GM19452 (cell line): ENCODE data around the gene PIP5K1B.

Source experiments
- ATAC-seq: cut with Tn5 transposase; IDR thresholded peaks from one replicate; pipeline ENCODE4 v1.9.1; 2021; ENCODE audit not compliant: unreplicated experiment

Gene PIP5K1B

DNA sequence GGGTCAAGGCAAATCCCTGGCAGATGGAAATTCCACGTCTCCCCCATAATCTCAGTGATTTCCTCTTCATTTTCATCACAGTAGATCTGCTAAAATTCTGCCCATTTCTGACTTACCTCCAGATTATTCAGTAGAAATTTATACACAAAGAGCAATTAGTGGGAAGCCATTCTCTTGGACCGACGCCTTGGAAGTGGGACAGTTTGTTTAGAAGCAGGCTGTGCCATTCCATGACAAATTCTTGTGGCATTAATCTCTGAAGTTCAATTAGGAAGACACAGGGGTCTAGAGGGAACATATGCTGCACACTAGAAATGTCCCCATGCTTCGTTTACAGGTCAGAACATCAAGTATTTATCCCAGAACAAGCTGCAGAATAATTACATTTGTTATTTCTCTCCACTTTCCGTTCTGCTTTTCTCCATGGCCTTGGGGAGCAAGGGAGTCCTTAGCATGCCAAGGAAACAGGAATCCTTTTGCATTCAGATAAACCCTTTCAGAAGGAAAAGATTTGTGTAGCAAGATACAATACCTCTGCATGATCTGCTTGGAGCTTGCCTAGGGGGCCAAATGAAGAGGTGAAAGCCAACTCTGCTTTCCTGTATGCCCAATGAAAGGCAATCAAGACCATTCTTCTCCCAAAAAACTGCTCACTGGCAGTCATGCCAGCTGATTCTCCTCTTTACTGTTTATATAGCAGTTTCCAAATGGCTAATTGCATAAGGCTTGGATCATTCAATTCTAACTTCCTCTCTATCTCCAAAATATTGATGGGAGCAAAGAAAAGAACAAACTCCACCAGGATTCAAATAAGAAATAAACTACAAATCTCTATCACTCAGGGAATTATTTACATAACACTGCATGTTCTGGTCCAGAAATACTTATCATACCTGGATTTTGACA, 311.4 kb downstream of the PIP5K1B start:
- no peak for ATAC-seq

DNA sequence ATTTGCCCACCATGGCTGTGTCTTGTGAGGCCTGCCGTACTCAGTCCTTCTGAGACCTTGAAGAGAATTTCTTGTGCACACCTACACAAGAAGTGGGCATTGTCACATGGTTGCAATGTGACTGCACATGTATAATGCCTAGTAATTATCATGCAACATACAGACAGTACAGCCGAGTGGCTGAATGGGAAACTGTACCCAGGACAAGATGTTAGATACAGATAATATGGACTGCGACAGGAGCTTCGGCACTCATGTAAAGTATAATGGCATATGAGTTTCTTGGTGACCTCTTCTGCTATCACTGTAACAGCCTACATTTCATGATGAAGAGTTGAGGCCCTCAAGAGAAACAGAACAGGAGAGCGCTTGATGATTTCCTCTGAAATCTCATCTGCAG, 313.7 kb downstream of the PIP5K1B start:
- ATAC-seq: no peak

DNA sequence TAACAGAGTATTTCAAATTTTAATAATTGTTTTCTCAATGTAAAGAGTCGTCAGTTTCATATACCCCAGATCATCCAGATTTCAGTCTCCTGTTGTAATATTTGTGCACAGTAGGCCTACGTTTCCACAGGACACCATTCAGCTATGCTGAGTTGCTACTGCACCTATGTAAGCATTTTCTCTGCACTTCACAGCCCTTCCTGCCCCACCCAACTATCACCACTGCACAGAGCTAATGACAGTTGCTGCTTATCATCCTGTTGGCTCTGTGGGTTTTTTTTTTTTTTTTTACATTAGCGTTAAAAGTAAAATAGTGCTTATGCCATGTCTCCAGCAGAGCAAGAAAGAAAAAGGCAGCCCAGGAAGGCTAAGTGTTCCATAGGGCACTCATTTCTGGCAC, 314.8 kb downstream of the PIP5K1B start:
- ATAC-seq: no peak

DNA sequence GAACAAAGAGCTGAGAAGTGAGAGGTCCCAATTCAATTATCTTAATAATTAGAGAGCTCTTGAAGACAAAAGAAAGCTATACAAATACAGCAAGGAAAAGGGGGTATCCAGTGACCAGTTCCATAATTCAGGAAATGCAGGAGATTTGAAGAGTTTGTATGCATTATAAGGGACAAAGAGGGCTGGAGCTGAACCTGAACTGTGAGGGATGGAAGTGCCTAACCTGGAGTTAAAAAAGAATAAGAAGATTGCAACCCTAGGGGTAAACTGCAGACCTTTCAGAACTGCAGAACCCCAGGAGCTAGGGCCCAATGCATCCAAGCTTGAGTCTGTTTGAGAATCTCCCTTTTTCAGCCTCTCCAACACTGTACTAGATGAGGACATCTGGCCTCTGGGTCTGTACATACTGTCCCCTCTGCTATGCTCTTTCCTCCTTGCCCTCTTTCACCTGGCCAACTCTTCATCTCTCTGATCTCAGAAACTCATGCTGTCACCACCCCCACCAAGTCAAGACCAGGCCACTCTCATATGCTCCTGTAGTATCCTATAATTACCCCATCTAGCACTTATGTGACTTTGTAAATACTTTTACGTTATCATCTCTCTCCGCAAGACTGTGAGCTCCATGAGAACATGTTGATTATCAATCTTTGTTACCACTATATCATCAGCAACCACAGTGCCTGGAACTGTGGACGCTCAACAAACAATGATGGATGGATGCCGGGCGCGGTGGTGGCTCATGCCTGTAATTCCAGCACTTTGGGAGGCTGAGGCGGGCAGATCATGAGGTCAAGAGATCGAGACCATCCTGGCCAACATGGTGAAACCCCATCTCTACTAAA, 315.5 kb downstream of the PIP5K1B start:
- ATAC-seq: no peak

DNA sequence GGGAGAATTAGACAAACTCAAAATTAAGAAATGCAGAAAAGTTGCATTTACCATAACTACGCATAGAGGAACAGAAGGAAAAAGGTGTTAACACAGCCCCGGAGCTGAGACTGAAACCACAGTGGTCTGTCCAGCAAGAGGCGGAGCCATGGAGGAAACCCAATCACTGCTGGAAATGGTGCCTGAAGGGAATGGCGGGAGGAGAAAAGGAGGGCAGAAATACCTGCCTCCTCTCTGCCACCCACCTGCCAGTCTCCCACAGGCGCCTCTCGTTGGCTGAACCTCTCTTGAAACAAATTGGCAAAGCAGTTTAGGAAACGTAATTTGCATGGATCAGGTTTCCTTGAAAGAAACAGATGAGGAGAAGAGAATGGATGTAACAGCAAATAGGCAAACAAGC, 318.6 kb downstream of the PIP5K1B start:
- ATAC-seq: no peak

DNA sequence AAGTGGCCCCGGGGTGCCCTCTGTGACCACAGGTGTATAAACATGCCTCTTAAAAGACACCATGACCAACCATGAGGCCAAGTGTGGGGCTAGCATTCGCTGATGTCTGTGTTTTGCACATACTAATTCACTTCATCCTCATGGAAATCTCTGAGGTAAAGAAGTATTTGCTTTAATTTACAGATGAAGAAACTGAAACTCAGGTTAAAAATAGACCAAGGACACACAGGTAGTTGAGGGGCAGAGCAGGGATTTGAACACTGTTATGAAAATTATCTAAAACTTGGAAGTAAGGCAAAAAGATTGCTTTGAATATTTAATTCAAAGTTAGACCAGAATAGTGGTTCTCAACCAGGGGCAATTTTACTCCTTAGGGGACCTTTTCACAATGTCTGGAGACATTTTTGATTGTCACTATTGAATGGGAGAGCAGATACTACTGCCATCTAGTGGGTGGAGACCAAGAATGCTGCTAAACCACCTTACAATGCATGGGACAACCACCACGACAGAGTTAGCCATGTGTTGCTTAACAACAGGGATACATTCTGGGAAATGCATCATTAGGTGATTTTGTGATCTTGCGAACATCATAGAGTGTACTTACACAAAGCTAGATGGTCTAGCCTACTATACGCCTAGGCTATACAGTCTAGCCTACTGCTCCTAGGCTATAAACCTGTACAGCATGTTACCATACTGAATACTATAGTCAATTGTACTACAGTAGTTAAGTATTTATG, 322.5 kb downstream of the PIP5K1B start:
- peak; percentile 69 for ATAC-seq

DNA sequence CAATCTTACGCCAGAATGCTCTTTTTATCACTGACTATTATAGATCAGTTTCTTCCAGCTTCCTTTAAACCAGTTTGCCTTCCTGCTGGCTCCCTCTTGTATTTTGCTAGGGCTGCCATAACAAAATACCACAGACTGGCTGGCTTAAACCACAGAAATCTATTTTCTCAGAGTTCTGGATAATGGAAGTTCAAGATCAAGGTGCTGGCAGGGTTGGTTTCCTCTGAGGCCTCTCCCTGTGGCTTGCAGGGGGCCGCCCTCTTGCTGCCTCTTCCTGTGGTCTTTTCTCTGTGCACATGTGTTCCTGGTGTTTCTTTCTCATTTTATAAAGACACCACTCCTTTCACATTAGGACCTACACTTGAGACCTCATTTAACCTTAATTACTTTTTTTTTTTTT, 323.7 kb downstream of the PIP5K1B start:
- ATAC-seq: no peak

DNA sequence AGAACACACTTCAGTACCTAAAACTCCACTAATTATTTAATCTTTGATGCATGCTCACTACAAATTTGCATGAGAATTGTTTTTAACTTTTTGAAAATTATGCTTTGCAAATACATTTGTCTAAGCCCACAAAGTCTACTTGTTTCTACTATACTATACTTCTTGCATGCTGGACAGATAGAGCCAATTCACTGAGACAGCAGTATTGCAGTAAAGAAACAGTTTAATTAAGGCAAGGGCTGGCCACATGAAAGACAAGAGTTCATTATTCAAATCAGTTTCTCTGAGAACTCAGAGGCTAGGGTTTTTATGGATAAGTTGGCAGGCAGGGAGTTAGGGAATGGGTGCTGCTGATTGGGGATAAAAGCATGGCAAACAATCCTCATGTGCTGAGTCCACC, 324.5 kb downstream of the PIP5K1B start:
- ATAC-seq: no peak

DNA sequence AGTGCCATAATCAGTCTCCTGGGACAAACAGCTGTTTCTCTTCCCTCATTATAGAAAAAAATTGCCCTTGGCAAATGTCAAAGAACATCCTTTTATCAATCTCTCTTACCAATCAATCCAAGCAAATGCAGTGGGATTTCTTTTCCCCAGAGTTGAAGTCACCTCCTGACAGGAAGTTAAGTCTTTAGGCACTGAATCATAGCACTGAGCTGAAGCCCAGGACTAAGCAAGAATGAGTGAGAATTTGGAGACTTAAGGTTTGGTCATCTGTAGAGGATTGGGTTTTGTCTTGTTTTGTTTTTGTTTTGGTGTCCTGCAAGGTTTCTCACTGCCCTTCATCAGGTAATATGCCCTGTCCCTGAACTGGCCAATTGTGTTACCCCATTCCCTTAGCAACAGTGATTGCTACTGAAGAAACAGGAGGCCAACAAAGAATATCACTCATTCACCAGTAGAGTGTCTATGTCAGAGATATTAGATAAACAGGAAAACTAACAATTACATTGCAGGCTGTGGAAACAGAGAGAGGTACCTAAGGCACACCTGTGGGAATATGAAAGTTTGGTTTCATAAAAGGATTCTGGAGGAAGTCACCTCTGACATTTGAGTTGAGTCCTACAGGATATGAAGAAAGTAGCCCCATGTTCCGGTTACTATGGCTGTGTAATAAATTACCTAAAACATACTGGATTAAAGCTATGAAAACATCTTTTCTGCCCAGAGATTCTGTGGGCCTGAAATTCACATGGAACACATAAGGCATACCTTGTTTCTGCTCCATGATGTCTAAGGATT, 326.0 kb downstream of the PIP5K1B start:
- no peak for ATAC-seq

DNA sequence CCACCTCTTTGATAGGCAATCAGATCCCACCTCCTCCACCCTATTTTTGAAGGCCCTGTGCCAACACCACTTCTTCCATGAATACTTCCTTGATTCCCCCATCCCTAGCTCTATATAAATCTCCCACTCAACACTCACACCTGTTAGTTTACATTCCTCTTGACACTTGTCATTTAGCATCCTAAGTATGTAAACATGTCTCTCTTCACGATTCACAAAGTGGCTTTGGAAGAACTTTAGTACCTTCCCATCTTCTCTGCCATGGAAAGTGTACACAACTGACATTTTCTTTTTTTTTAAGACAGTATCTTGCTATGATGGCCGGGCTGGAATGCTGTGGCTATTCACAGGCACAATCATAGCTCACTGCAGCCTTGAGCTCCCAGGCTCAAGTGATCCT, 329.0 kb downstream of the PIP5K1B start:
- no peak for ATAC-seq

DNA sequence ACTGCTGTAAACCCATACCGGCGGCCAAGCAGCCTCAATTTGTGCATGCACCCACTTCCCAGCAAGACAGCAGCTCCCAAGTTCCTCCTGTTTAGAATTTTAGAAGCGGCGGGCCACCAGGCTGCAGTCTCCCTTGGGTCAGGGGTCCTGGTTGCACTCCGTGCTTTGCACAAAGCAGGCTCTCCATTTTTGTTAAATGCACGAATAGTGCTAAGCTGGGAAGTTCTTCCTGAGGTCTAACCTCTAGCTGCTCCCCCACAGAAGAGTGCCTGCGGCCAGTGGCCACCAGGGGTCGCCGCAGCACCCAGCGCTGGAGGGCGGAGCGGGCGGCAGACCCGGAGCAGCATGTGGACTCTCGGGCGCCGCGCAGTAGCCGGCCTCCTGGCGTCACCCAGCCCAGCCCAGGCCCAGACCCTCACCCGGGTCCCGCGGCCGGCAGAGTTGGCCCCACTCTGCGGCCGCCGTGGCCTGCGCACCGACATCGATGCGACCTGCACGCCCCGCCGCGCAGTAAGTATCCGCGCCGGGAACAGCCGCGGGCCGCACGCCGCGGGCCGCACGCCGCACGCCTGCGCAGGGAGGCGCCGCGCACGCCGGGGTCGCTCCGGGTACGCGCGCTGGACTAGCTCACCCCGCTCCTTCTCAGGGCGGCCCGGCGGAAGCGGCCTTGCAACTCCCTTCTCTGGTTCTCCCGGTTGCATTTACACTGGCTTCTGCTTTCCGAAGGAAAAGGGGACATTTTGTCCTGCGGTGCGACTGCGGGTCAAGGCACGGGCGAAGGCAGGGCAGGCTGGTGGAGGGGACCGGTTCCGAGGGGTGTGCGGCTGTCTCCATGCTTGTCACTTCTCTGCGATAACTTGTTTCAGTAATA, 330.6 kb downstream of the PIP5K1B start, which contains the start of gene FXN:
FXN (plus strand) TSS at position 315 of the 871 bp plus-strand sequence; CDS start at position 346, 31 bp downstream.
- ATAC-seq: peak; percentile 93

DNA sequence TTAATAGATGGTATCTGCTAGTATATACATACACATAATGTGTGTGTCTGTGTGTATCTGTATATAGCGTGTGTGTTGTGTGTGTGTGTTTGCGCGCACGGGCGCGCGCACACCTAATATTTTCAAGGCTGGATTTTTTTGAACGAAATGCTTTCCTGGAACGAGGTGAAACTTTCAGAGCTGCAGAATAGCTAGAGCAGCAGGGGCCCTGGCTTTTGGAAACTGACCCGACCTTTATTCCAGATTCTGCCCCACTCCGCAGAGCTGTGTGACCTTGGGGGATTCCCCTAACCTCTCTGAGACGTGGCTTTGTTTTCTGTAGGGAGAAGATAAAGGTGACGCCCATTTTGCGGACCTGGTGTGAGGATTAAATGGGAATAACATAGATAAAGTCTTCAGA, 331.3 kb downstream of the PIP5K1B start:
- ATAC-seq: no peak

DNA sequence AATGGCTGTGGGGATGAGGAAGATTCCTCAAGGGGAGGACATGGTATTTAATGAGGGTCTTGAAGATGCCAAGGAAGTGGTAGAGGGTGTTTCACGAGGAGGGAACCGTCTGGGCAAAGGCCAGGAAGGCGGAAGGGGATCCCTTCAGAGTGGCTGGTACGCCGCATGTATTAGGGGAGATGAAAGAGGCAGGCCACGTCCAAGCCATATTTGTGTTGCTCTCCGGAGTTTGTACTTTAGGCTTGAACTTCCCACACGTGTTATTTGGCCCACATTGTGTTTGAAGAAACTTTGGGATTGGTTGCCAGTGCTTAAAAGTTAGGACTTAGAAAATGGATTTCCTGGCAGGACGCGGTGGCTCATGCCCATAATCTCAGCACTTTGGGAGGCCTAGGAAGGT, 331.8 kb downstream of the PIP5K1B start:
- no peak for ATAC-seq

DNA sequence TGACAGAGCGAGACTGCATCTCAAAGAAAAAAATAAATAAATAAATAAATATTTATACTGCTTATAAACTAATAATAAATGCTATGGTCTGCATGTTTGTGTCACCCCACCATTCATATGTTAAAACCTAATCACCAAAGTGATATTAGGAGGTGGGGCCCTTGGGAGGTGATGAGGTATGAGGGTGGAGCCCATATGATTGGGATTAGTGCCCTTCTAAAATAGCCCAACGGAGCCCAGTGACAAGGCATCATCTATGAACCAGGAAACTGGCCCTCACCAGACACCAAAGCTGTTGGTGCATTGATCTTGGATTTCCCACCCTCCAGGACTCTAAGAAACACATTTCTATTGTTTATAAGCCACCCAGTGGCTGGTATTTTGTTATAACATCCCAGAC, 335.6 kb downstream of the PIP5K1B start:
- ATAC-seq: no peak

DNA sequence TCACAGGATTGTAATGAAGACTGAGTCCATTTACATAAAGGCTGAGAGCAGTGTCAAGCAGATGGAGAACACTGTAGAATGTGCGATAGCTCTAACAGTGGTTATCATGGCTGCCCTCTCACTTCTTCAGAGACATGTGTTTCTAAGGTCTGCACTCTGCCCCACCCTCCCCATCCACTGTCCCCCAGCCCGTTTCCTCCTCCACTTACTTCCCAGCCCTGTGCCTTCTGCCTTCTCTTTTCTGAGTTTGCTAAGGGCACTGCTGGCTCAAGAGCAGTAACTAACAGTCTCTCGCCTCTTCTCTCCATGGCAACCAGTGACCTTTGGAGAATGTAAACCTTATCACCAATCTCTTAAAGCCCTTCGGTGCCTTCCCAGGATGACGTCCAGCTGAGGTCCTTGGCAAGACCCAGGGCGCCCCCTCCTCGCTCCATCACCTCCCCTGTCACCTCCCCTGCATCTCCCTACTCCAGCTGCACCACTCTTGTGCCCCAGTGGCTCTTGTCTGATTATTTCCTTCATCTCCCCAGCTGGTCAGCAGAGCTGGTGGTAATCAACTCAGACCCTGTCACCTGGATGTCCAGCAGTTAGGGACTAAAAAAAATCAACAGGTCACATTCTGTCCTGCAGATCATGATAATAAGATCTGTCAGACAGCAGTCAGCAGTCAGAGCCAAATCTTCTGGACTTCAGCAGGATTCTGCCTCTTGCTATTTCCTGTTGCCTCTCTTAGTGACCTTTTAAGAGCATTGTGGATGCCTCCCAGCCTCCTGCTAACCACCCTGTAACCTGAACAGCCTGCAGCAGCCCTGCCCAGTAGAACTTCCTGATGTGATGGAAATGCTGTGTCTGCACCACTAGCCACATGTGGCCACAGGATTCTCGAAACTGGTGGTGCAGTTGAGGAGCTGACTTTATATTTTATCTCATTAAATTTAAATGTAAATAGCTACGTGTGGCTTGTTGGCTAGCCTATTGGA, 339.5 kb downstream of the PIP5K1B start:
- ATAC-seq: no peak

DNA sequence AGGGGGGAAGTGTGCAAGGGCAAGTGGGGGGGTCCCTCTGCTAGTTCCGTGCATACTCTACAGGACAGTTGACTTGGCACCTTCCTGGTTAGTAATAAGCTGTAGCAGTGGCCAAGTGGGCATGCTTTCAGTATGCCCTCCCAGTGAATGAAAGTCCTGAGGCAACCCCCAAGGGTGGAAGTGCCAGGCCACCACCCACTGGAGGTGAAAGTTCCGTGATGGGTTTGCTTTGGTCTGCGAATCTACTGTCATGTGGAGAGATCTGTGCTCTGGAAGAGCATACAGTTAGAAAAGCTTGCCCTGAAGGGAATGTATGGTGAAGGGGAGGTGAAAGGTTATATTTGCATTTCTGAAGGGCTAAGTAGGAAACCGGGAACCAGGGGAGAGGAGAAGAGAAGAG, 340.8 kb downstream of the PIP5K1B start:
- no peak for ATAC-seq

DNA sequence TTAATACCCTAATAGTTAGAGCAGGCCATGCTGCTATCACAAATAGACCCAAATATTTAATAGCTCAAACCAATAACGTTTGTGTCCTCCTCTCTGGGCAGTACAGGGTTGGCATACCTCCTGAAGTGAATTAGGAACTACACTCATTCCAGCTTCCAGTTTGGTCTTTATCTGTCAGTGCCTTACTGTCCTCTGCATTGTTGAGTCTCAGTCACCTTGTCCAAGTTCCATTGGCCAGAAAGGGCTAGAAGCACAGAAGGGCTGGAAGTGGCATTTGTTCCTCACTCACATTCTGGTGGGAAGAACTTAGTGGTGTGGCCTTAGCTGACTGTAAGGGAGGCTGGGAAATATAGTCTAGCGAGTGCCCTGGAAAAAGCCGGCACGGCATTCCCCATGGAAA, 341.7 kb downstream of the PIP5K1B start:
- no peak for ATAC-seq

DNA sequence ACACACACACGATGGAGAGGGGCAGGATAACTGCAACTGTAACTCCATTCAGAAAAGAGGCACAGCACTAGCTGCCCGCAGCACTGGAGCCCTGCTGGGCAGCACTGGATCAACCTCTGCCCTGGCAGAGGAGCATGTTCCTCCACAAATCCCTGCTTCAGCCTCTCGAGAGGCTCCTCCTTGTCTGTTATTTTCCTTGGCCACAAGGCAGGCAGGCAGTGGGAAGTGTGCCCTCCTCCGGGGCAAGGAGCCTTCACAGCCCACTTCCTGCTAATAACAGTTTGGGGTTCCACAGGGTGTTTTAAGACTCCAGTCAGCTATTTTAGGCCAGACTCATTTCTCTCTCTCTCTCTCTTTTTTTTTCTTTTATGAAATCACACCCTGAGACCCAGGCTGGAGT, 342.3 kb downstream of the PIP5K1B start:
- ATAC-seq: no peak
